HG02642 (cell line): ENCODE data around the gene CACTIN.
"Not testable (repeated sequence)": the region's sequence is repeated elsewhere in the genome, so short reads cannot be mapped to it uniquely, and the experiment has no call there.

Experiments
- ATAC-seq: cut with Tn5 transposase; IDR thresholded peaks from one replicate; pipeline ENCODE4 v1.9.1; 2021; ENCODE audit warnings: mild to moderate bottlenecking; ENCODE audit not compliant: unreplicated experiment, poor library complexity

The CACTIN gene

DNA sequence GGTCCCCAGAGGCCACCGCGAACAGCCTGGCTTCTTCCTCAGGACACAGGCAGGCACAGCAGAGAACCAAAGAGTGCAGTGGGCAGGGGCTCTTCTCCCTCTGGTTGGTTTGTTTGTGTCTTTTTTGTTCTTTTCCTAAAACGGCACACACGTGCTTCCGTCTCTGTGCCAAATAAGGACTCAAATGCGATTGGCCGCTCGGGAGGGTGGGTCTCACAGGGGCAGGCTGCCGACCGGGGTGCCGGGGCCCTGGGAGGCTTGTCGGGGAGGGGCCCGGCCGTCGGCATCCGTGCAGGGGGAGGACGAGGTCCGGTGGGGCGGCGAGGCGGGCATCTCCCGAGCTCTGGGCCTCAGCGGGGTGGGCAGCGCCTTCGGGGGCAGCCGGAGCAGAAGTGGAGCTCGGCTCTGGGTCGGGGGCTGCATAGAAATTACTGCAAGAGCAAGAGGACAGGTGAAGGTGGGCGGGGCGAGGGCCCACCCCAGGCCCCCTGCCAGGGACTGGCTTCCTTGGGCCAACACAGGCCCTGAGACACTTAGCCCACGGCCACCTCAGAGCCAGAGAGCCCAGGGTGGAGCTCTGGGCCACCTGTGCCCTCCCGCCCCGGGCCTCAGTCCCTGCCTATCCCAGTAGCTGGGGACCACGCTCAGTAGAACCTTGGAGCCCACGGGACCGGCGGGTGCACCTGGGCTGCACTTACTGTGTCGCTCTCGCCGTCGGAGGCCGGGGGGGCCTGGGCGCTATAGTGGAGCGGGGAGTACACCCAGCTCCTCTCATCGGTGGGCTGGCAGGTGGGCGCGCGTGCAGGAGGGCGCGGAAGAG lies 6.4 kb upstream of the CACTIN start:
- no peak for ATAC-seq

GRCh38 chr19:3632098-3632497 lies 5.5 kb upstream of the CACTIN start:
- no peak for ATAC-seq

DNA sequence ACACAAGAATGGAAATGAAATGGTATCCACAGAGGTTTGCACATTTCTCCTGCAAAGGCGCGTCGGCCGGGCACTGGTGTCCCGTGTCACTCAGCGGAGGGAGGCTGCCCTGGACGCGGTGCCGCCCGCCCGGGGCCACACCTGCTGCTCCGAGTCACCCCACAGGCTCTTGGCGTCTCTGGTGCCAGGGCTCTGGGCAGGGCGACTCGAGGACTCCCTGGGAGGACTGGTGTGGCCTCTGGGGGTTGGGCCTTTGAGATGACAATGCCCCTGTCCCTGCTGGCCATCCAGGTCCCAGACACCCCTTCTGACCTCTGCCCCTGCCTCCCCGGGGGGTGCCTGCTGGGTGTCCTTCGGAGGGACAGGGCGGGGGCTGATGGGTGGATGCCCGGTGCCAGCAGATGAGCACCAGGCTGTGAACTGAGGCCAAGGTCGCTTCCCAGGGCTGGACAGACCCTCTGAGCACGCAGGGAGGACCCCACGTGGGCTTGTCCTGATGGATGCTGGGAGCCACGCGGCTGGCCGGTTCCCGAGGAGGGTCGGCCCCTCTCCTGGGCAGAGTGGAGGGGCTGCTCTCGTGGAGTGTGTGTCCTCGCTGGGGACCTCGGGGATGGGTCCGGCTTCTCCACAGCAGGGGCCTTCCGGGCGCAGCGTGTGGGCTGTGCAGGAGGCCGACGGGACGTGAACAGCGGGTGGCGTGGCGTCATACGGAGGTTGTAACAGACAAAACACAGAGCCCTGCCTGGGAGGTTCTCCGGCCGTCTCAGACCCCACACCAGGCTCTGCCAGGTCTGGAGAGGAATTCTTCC lies 4.7 kb upstream of the CACTIN start:
- ATAC-seq, result no peak

DNA sequence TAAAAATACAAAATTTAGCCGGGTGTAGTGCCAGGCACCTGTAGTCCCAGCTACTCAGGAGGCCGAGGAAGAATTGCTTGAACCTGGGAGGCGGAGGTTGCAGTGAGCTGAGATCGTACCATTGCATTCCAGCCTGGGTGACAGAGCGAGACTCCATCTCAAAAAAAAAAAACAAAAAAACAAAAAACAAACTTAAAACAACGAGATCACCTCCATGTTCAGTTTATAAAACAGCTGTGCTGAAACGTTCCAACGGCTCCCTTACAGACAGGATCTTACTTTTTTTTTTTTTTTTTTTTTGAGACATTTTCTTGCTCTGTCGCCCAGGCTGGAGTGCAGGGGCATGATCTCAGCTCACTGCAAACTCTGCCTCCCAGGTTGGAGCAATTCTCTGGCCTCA lies 2.2 kb upstream of the CACTIN start:
- ATAC-seq, result not testable (repeated sequence)

- ATAC-seq, result no peak
Observed at GRCh38 chr19:3627351-3627723, 747 bp upstream of the CACTIN start.

DNA sequence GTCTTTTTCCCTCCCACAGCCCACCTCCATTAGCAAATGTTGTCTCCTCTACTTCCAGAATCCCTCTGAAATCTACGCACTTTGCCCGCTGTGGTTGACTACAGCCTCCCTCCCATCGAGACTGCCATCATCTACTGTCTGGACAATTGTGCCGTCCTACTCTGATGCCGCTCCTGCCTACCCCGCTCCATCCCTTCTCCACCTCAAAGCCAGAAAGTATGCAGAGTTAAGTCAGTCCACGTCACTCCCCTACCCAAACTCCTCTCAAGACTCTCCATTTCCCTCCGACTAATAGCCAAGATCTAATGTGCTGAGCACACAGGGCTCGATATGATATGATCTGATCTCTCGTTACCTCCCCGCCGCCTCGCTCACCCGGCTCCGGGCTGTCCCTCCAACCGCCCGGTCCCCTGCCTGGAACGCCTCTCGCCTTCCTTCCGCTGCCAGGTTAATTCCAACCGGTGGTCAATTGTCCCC lies 556 bp downstream of the CACTIN start:
- peak; percentile 9 for ATAC-seq

DNA sequence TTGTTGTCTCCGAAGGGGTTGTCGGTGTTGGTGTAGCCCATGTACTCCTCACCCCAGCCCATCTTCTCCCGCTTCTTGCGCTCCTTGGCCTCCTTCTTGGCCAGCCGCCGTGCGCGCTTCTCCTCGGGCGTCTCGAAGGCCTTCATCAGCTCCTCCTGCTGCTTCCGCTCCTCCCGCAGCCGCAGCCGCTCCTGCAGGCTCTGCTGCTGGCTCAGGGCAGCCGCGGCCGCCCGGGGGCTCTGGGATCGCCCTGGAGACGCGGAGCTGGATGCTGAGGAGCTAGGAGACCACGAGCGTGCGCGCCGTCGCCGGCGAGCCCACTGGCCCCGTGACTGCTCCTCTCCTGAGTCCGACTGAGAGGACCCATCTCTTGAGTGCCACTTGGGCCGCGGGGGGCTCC lies 2.9 kb downstream of the CACTIN start:
- no peak for ATAC-seq

- ATAC-seq, result no peak
Observed at GRCh38 chr19:3622224-3622623, 4.4 kb downstream of the CACTIN start.

DNA sequence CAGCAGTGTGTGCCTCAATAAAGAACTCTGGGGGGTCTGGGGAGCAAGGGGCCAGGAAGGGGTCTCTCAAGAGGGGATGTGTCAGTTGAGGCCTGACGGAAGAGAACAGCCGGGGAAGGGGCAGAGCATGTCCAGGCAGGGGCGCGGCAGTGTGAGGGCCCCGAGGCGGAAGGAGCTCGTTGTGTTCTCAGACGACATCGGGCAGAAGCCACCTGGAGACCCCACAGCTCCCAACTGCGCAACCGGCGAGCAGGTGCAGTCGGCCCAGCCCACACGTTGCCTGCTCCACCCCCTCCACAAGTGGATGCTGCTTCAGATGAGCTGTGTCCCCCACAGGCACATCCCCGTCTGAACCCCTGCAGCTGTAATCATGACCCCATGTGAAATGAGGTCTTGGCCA lies 4.9 kb downstream of the CACTIN start:
- ATAC-seq, result no peak

- no peak for ATAC-seq
Observed at GRCh38 chr19:3620817-3621547, 5.6 kb downstream of the CACTIN start.

DNA sequence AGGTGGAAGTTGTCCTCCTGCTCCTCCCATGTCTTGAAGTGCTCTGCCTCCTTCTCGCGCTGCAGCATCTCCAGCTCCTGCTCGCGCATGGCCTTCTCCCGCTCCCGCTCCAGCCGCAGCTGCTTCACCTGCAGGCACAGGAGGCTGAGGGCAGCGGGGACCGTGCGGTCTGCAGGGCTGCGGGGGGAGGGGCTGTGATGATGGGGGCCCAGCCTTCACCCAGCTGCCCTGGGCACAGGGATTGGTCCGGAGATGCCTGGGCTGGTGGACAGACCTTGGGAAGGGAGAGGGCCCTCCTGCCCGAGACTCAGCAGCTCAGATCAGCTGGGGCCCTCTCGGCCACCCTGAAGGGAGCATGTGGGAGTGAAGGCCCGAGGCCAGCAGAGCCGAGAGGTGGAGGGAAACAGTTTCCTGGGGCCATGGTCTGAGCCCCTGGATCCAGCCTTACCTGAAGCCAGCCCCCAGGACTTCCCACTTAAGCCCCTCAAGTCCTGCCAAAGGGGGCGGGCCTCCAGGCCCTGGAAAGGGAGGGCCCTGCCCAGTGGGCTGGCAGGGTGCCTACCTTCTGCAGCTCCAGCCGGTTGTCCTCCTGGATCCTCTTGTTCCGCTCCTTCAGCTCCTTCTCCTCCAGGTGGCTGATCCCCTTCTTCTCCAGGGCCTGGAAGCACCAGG lies 6.3 kb downstream of the CACTIN start:
- ATAC-seq, result no peak

DNA sequence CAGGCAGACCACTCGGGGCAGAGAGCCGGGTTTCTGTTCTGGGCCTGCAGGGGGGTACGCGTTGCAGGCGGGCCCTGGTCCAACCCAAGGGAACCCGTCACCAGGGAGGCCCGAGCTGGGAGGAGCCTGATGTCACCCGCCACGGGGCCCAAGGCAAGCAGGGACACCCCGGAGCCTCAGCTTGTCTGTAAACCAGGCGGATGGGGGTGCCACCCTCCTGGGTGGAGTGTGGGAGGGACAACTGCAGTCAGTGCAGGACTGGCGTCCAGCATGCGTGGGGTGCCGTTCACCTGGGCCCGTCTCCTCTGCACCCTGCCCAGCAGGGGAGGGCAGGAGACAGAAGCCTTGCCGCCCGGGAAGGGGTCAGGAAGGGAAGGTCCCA lies 7.0 kb downstream of the CACTIN start:
- no peak for ATAC-seq

- ATAC-seq, result no peak
Observed at GRCh38 chr19:3618811-3619630, 7.6 kb downstream of the CACTIN start.

DNA sequence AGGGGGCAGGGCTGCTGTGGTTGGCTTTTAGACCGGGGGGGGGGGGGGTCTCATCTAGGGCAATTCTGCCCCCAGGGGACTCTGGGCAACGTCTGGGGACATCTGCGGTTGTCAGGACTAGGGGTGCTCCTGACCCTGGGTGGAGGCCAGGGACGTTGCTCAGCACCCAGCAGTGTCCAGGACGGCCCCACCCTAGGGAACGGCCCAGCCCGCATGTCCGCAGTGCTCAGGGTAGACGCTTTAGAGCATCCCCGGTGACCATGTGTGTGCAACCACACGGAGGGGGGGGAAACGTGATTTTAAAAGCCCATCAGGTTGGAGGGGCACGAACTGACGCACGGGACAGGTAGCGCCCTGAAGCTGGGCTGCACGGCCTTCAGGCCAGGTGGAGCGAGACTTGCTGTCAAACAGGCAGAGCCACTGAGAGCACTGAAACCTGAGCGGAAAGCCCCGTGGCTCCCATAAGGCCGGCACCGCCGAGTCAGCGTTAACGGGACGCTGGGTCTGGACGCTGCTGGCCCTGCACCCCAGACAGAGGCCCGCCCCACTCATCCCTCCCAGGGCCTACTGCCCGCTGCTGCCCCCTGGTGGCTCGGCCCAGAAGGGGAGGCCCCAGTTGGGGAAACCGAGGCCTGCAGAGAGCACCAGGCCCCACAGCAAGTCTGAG lies 8.3 kb downstream of the CACTIN start:
- ATAC-seq, result peak; percentile 42

- no peak for ATAC-seq
Observed at GRCh38 chr19:3617463-3617862, 9.1 kb downstream of the CACTIN start.

- ATAC-seq, result no peak
Observed at GRCh38 chr19:3615524-3616135, 11.0 kb downstream of the CACTIN start.

- no peak for ATAC-seq
Observed at GRCh38 chr19:3614858-3615505, 11.6 kb downstream of the CACTIN start.
